NT2/D1 (cell line): ENCODE data around the gene GPR152.

Experiments
- SUZ12 ChIP-seq: IDR thresholded peaks from 2 replicates; pipeline ENCODE4 v1.6.1; 2011; ENCODE audit not compliant: insufficient read length, insufficient read depth; ENCODE audit errors: extremely low read depth
- YY1 ChIP-seq: IDR thresholded peaks from 2 replicates; pipeline ENCODE4 v1.6.1; 2011; ENCODE audit not compliant: insufficient read length, insufficient read depth
- ZNF274 ChIP-seq: IDR thresholded peaks from 2 replicates; pipeline ENCODE4 v1.6.1; 2011; ENCODE audit warnings: mild to moderate bottlenecking, low read depth, low read length

- no peak for TF ChIP-seq SUZ12
- no peak for TF ChIP-seq ZNF274
- no peak for TF ChIP-seq YY1
These were observed 29.6 kb downstream of the GPR152 start for GRCh38 chr11:67422891-67423290.
